GM23338 (cell line): Measurements from ENCODE around the gene WSB2. TPM values are rescaled to one million over a fixed set of nuclear protein-coding genes. Genes with fewer than 3 reads are reported as not detected.

Experiments used
- ATAC-seq: fragments of 200-7000 bp; cut with Tn5 transposase; 3 replicates; pipeline ENCODE4 v1.9.1; 2020
- DNase-seq: peaks from one replicate; pipeline ENCODE4 v3.0.0-alpha.2; 2015; ENCODE audit warnings: low spot score
- H2AFZ ChIP-seq: fragments of 200-600 bp; sonication (generic); 2 replicates; pipeline ENCODE4 v1.8.0; 2016; ENCODE audit warnings: antibody characterized with exemption, mild to moderate bottlenecking, moderate library complexity
- H3F3A ChIP-seq: fragments of 200-600 bp; sonication (generic); replicated peaks from 2 replicates; pipeline ENCODE4 v1.8.0; 2017; ENCODE audit warnings: antibody characterized with exemption, mixed run types, low read depth
- H3K27ac ChIP-seq: fragments of 200-600 bp; sonication (generic); 2 replicates; pipeline ENCODE4 v1.6.1; 2016; ENCODE audit warnings: low read depth
- H3K27me3 ChIP-seq: fragments of 200-600 bp; sonication (generic); 2 replicates; pipeline ENCODE4 v1.8.0; 2016; ENCODE audit warnings: mild to moderate bottlenecking, mixed run types, moderate library complexity; ENCODE audit not compliant: insufficient read depth
- H3K36me3 ChIP-seq: fragments of 200-600 bp; sonication (generic); 2 replicates; pipeline ENCODE4 v1.8.0; 2016; ENCODE audit warnings: mild to moderate bottlenecking; ENCODE audit not compliant: insufficient read depth
- H3K4me1 ChIP-seq: fragments of 200-600 bp; sonication (generic); 2 replicates; pipeline ENCODE4 v1.8.0; 2016; ENCODE audit warnings: mild to moderate bottlenecking, moderate library complexity; ENCODE audit not compliant: insufficient read depth
- H3K4me2 ChIP-seq: fragments of 200-600 bp; sonication (generic); 2 replicates; pipeline ENCODE4 v1.7.1; 2017; ENCODE audit warnings: mixed run types
- H3K4me3 ChIP-seq: fragments of 200-600 bp; sonication (generic); 2 replicates; pipeline ENCODE4 v1.6.1; 2016; ENCODE audit warnings: mixed run types
- H3K79me2 ChIP-seq: fragments of 200-600 bp; sonication (generic); replicated peaks from 2 replicates; pipeline ENCODE4 v1.8.0; 2017; ENCODE audit warnings: mild to moderate bottlenecking; ENCODE audit not compliant: insufficient read depth
- H3K9me2 ChIP-seq: fragments of 200-600 bp; sonication (generic); 2 replicates; pipeline ENCODE4 v1.8.0; 2017; ENCODE audit not compliant: insufficient read depth
- H4K20me1 ChIP-seq: fragments of 200-600 bp; sonication (generic); replicated peaks from 2 replicates; pipeline ENCODE4 v1.8.0; 2017; ENCODE audit warnings: mild to moderate bottlenecking; ENCODE audit not compliant: insufficient read depth
- H3K27ac Mint-ChIP-seq: 2 replicates; pipeline ENCODE4 v1.8.0; 2020; ENCODE audit warnings: inconsistent platforms, mild to moderate bottlenecking, moderate library complexity, mixed read lengths
- H3K27me3 Mint-ChIP-seq: 3 replicates; pipeline ENCODE4 v1.8.0; 2022; ENCODE audit warnings: low read depth, mild to moderate bottlenecking, moderate library complexity, mixed read lengths, inconsistent platforms; ENCODE audit not compliant: insufficient read depth, poor library complexity
- H3K36me3 Mint-ChIP-seq: 3 replicates; pipeline ENCODE4 v1.8.0; 2021; ENCODE audit warnings: low read depth, mild to moderate bottlenecking, inconsistent platforms, moderate library complexity, mixed read lengths
- H3K4me1 Mint-ChIP-seq: 3 replicates; pipeline ENCODE4 v1.8.0; 2020; ENCODE audit warnings: mild to moderate bottlenecking, inconsistent platforms, mixed read lengths
- H3K4me3 Mint-ChIP-seq: 3 replicates; pipeline ENCODE4 v1.8.0; 2021; ENCODE audit warnings: moderate library complexity, mild to moderate bottlenecking, inconsistent platforms, mixed read lengths
- H3K9me3 Mint-ChIP-seq: 3 replicates; pipeline ENCODE4 v1.8.0; 2020; ENCODE audit warnings: moderate library complexity, mild to moderate bottlenecking, inconsistent platforms, mixed read lengths
- EZH2 ChIP-seq: fragments of 200-600 bp; sonication (generic); IDR thresholded peaks from one replicate; pipeline ENCODE4 v1.8.0; 2017; ENCODE audit warnings: antibody characterized with exemption, mild to moderate bottlenecking, low read depth; ENCODE audit not compliant: unreplicated experiment
- JUNB ChIP-seq: IDR thresholded peaks from one replicate; pipeline ENCODE4 v1.6.1; 2016; ENCODE audit warnings: antibody characterized with exemption; ENCODE audit not compliant: unreplicated experiment
- NANOG ChIP-seq: IDR thresholded peaks from 2 replicates; pipeline ENCODE4 v1.6.1; 2016; ENCODE audit warnings: antibody characterized with exemption, borderline replicate concordance
- POLR2AphosphoS5 ChIP-seq: IDR thresholded peaks from 2 replicates; pipeline ENCODE4 v1.6.1; 2016; ENCODE audit warnings: antibody characterized with exemption, low read depth
- STAT1 ChIP-seq: IDR thresholded peaks from one replicate; pipeline ENCODE4 v1.6.1; 2016; ENCODE audit warnings: antibody characterized with exemption; ENCODE audit not compliant: unreplicated experiment
- ZNF114 ChIP-seq: fragments of 250-450 bp; sonication (Bioruptor Pico); IDR thresholded peaks from 2 replicates; pipeline ENCODE4 v1.5.0; 2020; ENCODE audit warnings: mild to moderate bottlenecking, moderate library complexity
- ZNF331 ChIP-seq: fragments of 250-450 bp; sonication (Bioruptor Pico); IDR thresholded peaks from 2 replicates; pipeline ENCODE4 v1.5.0; 2020; ENCODE audit warnings: low read depth, mild to moderate bottlenecking, moderate library complexity
- polyA plus RNA-seq: library from polyadenylated mRNA; unstranded; fragments of >200 nt; fragmentation: Nextera tagmentation; extraction: Ambion mirVana; gene quantifications from 2 replicates; pipeline ENCODE4 v1.2.1, GENCODE V29; 2016
- total RNA-seq: library from RNA; depleted of rRNA; stranded (reverse); fragments of >200 nt; shearing (Covaris generic); gene quantifications from 2 replicates; pipeline ENCODE4 v1.2.3, GENCODE V29; 2014
- TF ChIP-seq, protein P1 (sequence below), 2 experiments: fragments of 200-600 bp in 1 of 2; sonication (generic) in 1 of 2; conservative IDR thresholded peaks; 2 replicates each; pipeline versions ENCODE4 v1.5.1 to v1.6.1; 2016 to 2017; ENCODE audit warnings: antibody characterized with exemption in 2 of 2, low read depth in 2 of 2, mild to moderate bottlenecking in 2 of 2, moderate library complexity in 1 of 2
- TF ChIP-seq, protein P2 (sequence below): fragments of 250-450 bp; sonication (Bioruptor Pico); IDR thresholded peaks from 2 replicates; pipeline ENCODE4 v1.5.0; 2020; ENCODE audit warnings: mild to moderate bottlenecking, moderate library complexity
- TF ChIP-seq, protein P3 (sequence below): IDR thresholded peaks from 2 replicates; pipeline ENCODE4 v1.6.1; 2016; ENCODE audit warnings: antibody characterized with exemption

The WSB2 gene
- total and polyA plus RNA-seq, 2 experiments from 2014 or later: 36.6 to 60.8 TPM

DNA sequence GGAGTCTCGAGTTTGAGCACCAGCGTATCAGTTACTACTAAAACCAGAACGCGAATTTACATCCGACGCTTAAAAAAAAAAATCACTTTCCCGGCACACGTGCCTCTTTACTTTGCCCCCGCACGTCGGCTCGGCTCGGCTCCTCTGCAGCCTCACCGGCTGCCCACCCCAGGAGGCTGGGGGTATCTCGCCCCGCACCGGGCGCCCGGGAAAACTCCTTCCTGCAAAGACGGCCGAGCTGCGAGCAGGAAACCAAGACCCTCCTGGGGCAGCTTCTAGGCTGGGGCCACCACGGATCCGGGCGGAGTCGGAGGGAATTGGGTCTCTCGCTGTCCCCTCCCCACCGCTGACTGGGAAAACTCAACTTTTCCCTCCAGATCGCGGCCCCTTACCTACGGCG, 42.2 kb upstream of the WSB2 start:
- DNase-seq (peak; percentile 69), ATAC-seq (peak; percentile 34)
- H4K20me1 ChIP-seq: no peaks in the 10 kb centered on the region; the same call in none of the 2 replicates
- H2AFZ ChIP-seq: 0 out of 2 replicates have a peak overlapping the region, but pooled peaks have one; percentile 12
- H3K27ac ChIP-seq: peak overlapping the region; percentile 95
- peak overlapping the region; percentile 93 for H3K4me3 ChIP-seq
- H3F3A ChIP-seq: peaks cover 14% of the 10 kb centered on the region
- no peaks in the 10 kb centered on the region for H3K9me2 ChIP-seq
- peaks cover 26% of the 10 kb centered on the region for H3K36me3 Mint-ChIP-seq
- peaks cover 15% of the 10 kb centered on the region for H3K36me3 ChIP-seq
- peaks cover 23% of the 10 kb centered on the region for H3K4me1 Mint-ChIP-seq
- H3K27ac Mint-ChIP-seq: peak overlapping the region; percentile 92
- H3K27me3 Mint-ChIP-seq: no peaks in the 10 kb centered on the region
- H3K4me1 ChIP-seq: peaks cover 36% of the 10 kb centered on the region
- peaks cover 66% of the 10 kb centered on the region for H3K79me2 ChIP-seq
- TF ChIP-seq NANOG: no peak
- TF ChIP-seq JUNB: no peak
- no peak for TF ChIP-seq EZH2
- TF ChIP-seq, protein P1, sequence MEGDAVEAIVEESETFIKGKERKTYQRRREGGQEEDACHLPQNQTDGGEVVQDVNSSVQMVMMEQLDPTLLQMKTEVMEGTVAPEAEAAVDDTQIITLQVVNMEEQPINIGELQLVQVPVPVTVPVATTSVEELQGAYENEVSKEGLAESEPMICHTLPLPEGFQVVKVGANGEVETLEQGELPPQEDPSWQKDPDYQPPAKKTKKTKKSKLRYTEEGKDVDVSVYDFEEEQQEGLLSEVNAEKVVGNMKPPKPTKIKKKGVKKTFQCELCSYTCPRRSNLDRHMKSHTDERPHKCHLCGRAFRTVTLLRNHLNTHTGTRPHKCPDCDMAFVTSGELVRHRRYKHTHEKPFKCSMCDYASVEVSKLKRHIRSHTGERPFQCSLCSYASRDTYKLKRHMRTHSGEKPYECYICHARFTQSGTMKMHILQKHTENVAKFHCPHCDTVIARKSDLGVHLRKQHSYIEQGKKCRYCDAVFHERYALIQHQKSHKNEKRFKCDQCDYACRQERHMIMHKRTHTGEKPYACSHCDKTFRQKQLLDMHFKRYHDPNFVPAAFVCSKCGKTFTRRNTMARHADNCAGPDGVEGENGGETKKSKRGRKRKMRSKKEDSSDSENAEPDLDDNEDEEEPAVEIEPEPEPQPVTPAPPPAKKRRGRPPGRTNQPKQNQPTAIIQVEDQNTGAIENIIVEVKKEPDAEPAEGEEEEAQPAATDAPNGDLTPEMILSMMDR (conservative IDR thresholded peaks at IDR 0.05; ENCODE audit: low read depth in 2 of 2): no peak
- TF ChIP-seq ZNF331 (CRISPR knock-in tag): no peak
- TF ChIP-seq, protein P2, sequence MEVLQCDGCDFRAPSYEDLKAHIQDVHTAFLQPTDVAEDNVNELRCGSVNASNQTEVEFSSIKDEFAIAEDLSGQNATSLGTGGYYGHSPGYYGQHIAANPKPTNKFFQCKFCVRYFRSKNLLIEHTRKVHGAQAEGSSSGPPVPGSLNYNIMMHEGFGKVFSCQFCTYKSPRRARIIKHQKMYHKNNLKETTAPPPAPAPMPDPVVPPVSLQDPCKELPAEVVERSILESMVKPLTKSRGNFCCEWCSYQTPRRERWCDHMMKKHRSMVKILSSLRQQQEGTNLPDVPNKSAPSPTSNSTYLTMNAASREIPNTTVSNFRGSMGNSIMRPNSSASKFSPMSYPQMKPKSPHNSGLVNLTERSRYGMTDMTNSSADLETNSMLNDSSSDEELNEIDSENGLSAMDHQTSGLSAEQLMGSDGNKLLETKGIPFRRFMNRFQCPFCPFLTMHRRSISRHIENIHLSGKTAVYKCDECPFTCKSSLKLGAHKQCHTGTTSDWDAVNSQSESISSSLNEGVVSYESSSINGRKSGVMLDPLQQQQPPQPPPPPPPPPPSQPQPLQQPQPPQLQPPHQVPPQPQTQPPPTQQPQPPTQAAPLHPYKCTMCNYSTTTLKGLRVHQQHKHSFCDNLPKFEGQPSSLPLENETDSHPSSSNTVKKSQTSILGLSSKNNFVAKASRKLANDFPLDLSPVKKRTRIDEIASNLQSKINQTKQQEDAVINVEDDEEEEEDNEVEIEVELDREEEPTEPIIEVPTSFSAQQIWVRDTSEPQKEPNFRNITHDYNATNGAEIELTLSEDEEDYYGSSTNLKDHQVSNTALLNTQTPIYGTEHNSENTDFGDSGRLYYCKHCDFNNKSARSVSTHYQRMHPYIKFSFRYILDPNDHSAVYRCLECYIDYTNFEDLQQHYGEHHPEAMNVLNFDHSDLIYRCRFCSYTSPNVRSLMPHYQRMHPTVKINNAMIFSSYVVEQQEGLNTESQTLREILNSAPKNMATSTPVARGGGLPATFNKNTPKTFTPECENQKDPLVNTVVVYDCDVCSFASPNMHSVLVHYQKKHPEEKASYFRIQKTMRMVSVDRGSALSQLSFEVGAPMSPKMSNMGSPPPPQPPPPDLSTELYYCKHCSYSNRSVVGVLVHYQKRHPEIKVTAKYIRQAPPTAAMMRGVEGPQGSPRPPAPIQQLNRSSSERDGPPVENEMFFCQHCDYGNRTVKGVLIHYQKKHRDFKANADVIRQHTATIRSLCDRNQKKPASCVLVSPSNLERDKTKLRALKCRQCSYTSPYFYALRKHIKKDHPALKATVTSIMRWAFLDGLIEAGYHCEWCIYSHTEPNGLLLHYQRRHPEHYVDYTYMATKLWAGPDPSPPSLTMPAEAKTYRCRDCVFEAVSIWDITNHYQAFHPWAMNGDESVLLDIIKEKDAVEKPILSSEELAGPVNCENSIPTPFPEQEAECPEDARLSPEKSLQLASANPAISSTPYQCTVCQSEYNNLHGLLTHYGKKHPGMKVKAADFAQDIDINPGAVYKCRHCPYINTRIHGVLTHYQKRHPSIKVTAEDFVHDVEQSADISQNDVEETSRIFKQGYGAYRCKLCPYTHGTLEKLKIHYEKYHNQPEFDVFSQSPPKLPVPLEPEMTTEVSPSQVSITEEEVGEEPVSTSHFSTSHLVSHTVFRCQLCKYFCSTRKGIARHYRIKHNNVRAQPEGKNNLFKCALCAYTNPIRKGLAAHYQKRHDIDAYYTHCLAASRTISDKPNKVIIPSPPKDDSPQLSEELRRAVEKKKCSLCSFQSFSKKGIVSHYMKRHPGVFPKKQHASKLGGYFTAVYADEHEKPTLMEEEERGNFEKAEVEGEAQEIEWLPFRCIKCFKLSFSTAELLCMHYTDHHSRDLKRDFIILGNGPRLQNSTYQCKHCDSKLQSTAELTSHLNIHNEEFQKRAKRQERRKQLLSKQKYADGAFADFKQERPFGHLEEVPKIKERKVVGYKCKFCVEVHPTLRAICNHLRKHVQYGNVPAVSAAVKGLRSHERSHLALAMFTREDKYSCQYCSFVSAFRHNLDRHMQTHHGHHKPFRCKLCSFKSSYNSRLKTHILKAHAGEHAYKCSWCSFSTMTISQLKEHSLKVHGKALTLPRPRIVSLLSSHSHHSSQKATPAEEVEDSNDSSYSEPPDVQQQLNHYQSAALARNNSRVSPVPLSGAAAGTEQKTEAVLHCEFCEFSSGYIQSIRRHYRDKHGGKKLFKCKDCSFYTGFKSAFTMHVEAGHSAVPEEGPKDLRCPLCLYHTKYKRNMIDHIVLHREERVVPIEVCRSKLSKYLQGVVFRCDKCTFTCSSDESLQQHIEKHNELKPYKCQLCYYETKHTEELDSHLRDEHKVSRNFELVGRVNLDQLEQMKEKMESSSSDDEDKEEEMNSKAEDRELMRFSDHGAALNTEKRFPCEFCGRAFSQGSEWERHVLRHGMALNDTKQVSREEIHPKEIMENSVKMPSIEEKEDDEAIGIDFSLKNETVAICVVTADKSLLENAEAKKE (CRISPR knock-in tag): no peak
- no peak for TF ChIP-seq POLR2AphosphoS5
- TF ChIP-seq, protein P3, sequence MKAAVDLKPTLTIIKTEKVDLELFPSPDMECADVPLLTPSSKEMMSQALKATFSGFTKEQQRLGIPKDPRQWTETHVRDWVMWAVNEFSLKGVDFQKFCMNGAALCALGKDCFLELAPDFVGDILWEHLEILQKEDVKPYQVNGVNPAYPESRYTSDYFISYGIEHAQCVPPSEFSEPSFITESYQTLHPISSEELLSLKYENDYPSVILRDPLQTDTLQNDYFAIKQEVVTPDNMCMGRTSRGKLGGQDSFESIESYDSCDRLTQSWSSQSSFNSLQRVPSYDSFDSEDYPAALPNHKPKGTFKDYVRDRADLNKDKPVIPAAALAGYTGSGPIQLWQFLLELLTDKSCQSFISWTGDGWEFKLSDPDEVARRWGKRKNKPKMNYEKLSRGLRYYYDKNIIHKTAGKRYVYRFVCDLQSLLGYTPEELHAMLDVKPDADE: no peak
- TF ChIP-seq ZNF114 (CRISPR knock-in tag): no peak
- TF ChIP-seq STAT1: no peak
- no peaks in the 10 kb centered on the region for H3K27me3 ChIP-seq
- H3K9me3 Mint-ChIP-seq: no peaks in the 10 kb centered on the region; the same call in 2 of the 3 replicates
- H3K4me3 Mint-ChIP-seq: peak overlapping the region; percentile 96
- peak overlapping the region; percentile 98 for H3K4me2 ChIP-seq
